ENCODE measurements around the gene FRS2.
"Not testable (repeated sequence)": the region's sequence is repeated elsewhere in the genome, so short reads cannot be mapped to it uniquely, and the experiment has no call there.

Gene FRS2

GRCh38 chr12:69585189-69586062 is 115.2 kb downstream of the FRS2 start, which contains the start of gene CCT2:
Gene CCT2 (plus strand): TSS chr12:69585459. CDS start chr12:69585522, 63 bp downstream.
- DNase-seq (ENCODE audit: low spot score): peak; percentile 97

- no peak for DNase-seq (ENCODE audit: low spot score)
These were observed 118.3 kb downstream of the FRS2 start for GRCh38 chr12:69588527-69588926.

- no peak for DNase-seq (ENCODE audit: low spot score)
These were observed 118.9 kb downstream of the FRS2 start for GRCh38 chr12:69589082-69589481.

GRCh38 chr12:69595689-69596088 is 125.5 kb downstream of the FRS2 start:
- DNase-seq (ENCODE audit: low spot score): peak; percentile 81

- DNase-seq (ENCODE audit: low spot score): no peak
These were observed 128.1 kb downstream of the FRS2 start for GRCh38 chr12:69598174-69598753.

- no peak for DNase-seq (ENCODE audit: low spot score)
These were observed 130.6 kb downstream of the FRS2 start for GRCh38 chr12:69600804-69601203.

- DNase-seq (ENCODE audit: low spot score): no peak
These were observed 131.9 kb downstream of the FRS2 start for GRCh38 chr12:69601962-69602685.

GRCh38 chr12:69602954-69603353 is 132.8 kb downstream of the FRS2 start:
- no peak for DNase-seq (ENCODE audit: low spot score)

GRCh38 chr12:69603556-69603955 is 133.4 kb downstream of the FRS2 start:
- not testable (repeated sequence) for DNase-seq (ENCODE audit: low spot score)

GRCh38 chr12:69604275-69604674 is 134.1 kb downstream of the FRS2 start:
- not testable (repeated sequence) for DNase-seq (ENCODE audit: low spot score)

- DNase-seq (ENCODE audit: low spot score): peak; percentile 80
These were observed 137.9 kb downstream of the FRS2 start for GRCh38 chr12:69608114-69608513.

GRCh38 chr12:69610126-69610525 is 139.9 kb downstream of the FRS2 start:
- no peak for DNase-seq (ENCODE audit: low spot score)

GRCh38 chr12:69610729-69611128 is 140.5 kb downstream of the FRS2 start, which contains the start of gene LRRC10:
Gene LRRC10 (minus strand): TSS chr12:69610907. CDS start chr12:69610838, 69 bp downstream.
- no peak for DNase-seq (ENCODE audit: low spot score)

GRCh38 chr12:69613351-69613750 is 143.2 kb downstream of the FRS2 start:
- no peak for DNase-seq (ENCODE audit: low spot score)

- no peak for DNase-seq (ENCODE audit: low spot score)
These were observed 145.8 kb downstream of the FRS2 start for GRCh38 chr12:69616025-69616424.

GRCh38 chr12:69619050-69619449 is 148.9 kb downstream of the FRS2 start:
- DNase-seq (ENCODE audit: low spot score): no peak

GRCh38 chr12:69620077-69620476 is 149.9 kb downstream of the FRS2 start:
- DNase-seq (ENCODE audit: low spot score): no peak

GRCh38 chr12:69620921-69621320 is 150.7 kb downstream of the FRS2 start:
- no peak for DNase-seq (ENCODE audit: low spot score)

GRCh38 chr12:69621551-69621950 is 151.4 kb downstream of the FRS2 start:
- DNase-seq (ENCODE audit: low spot score): no peak

- DNase-seq (ENCODE audit: low spot score): peak; percentile 98
These were observed 153.8 kb downstream of the FRS2 start for GRCh38 chr12:69623970-69624369.

- DNase-seq (ENCODE audit: low spot score): no peak
These were observed 157.3 kb downstream of the FRS2 start for GRCh38 chr12:69627501-69627900.
